ENCODE results near the gene FHOD3.

FHOD3 gene

DNA sequence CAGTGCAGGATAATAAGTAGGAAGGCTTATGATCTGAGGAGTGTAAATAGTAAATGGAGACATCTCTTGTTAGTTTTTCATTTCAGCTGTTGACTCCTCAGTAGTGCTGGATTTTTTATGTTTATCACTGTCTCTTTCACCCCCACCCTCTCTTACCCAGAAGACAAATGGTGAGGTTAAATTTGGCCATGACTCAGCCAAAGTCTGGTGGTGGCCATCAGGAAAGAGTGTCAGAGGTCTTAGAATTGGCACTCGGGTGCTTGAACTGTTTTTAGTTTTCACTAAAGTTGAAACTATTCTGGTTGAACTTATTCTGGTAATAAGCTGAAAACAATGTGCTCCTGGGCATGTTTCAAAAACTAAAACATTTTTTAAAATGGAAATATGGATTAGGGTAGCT is 123.3 kb downstream of the FHOD3 start:
- TF ChIP-seq GATA3 (IDR thresholded peaks at IDR 0.05; ENCODE audit: low read depth, low read length) (no peak), GATA2 (IDR thresholded peaks at IDR 0.05; ENCODE audit: low read depth, low read length) (no peak)

DNA sequence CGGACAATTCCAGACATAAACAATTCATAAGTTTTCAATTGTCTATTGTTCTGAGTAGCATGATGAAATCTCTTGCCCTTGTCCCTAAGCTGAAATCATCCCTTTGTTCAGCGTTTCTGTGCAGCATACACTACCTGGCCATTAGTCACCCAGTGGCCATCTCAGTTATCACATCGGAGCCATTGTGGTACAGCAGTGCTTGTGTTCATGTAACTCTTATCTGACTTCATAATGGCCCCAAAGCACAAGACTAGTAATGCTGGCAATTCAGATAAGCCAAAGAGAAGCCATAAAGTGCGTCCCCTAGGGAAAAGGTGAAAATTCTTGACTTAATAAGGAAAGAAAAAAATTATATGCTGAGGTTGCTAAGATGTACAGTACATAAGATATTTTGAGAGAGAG is 127.2 kb downstream of the FHOD3 start:
- TF ChIP-seq GATA3 (IDR thresholded peaks at IDR 0.05; ENCODE audit: low read depth, low read length) (no peak), GATA2 (IDR thresholded peaks at IDR 0.05; ENCODE audit: low read depth, low read length) (no peak)

DNA sequence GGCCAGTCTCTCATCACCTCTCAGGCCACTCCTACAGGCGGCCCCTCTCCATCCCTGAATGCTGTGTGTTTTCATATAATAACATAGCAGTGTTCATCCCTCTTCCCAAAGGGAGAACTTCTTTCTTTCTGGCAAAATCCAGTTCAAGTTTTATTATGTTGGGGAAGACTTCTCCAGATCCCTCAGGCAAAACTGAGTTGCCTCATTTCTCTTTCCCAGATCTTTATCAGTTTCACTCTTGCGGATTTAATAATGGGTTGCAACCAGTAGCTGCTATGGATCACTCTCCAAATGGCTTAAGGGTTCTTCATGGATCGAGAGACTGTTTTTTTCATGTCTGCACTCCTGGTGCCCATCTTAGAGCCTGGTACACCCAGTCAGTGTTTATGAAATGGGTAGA is 129.9 kb downstream of the FHOD3 start:
- no peak for TF ChIP-seq GATA3 (IDR thresholded peaks at IDR 0.05; ENCODE audit: low read depth, low read length)
- no peak for TF ChIP-seq GATA2 (IDR thresholded peaks at IDR 0.05; ENCODE audit: low read depth, low read length)

DNA sequence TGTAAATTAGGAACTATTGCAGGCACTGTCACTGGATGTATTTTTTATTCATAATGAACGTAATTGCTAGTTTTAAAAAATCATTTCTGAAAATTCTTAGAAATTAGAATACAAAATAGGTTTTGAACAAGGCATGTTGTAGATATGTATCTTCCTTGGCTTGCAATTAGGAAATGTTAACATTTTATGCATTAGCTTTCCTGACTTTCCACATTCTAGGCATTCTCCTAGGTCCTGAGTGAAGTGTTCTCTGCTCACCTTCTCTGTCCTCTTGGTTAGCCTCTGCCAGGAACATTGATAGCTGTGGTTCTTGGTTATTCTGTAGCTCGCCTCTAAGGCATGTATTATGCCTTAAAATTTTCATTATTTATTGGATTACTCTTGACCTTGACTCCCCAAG is 130.3 kb downstream of the FHOD3 start:
- no peak for TF ChIP-seq GATA3 (IDR thresholded peaks at IDR 0.05; ENCODE audit: low read depth, low read length)
- no peak for TF ChIP-seq GATA2 (IDR thresholded peaks at IDR 0.05; ENCODE audit: low read depth, low read length)

DNA sequence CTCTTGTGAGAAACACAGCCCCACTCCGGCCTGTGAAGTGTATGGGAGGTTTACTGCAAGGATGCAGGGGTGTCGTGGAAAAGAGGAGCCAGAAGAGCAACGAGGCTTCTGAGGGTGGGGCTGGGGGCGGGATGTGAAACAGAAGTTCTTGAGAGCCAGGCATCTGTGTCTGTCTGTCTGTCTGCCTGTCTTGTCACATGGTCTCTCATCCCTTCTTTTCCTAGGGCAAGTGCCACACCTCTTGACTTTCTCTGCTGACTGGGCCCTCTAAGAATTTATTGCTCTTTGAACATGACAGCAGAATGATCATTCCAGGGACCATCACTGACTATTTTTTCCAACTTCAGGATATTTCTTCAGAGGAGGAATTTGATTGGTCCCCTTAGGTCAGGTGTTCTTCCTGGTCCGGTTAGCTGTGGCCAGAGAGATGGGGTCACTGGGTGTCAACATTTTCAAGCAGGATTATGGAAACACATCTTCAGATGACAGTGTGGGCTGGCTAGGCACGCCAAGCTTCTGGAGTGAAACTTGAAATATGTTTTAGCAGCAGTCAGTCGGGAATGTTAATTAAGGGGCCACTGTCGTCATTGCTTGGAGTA is 131.0 kb downstream of the FHOD3 start:
- no peak for TF ChIP-seq GATA2 (IDR thresholded peaks at IDR 0.05; ENCODE audit: low read depth, low read length)
- no peak for TF ChIP-seq GATA3 (IDR thresholded peaks at IDR 0.05; ENCODE audit: low read depth, low read length)

DNA sequence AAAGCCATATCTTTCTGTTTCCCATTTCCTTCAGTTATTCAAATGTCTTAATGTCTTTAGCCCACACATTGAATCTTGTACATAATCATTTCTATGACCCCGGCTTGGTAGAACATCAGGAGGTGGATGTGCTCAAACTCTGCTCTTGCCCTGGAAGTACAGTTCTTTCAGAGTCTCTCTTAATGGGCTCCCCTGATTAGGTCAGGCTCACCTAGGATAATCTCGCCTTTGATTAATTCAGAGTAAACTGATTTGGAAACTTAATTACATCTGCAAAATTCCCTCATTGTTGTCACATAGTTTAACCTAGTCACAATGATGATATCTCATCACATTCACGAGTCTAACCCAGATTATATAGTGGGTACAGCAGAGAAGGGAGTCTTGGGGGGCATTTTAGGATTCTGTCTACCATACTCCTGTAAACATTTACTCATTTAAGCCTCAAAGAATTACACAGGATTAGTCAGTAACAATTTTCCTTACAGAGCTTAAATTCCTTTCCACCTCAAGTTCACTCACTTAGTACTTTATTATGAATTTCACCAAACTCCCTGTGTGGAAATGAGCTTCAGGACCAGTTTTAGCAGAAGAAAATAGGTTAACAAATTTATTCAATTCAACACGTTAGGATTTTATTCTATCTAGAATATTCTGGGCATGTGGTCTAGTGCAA is 135.5 kb downstream of the FHOD3 start:
- TF ChIP-seq GATA2 (IDR thresholded peaks at IDR 0.05; ENCODE audit: low read depth, low read length) (no peak), GATA3 (IDR thresholded peaks at IDR 0.05; ENCODE audit: low read depth, low read length) (no peak)

DNA sequence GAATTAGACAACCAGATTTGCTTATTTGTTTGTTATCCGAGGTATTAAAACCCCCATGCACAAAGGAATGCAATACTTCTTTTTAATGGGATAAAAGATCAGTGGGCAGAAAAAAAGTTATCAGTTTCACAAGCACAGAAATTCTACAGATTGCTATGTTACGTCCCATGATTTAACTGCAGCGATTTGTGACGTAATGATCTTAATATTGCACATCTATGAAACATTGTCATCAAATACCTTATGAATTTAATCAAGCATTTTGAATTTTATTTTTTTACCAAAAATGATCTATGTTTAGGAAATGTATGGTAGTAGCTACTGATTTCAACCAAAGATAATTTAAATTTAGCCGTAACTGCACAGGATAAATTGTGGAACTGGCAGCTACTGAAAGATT is 138.9 kb downstream of the FHOD3 start:
- TF ChIP-seq GATA2 (IDR thresholded peaks at IDR 0.05; ENCODE audit: low read depth, low read length) = no peak
- TF ChIP-seq GATA3 (IDR thresholded peaks at IDR 0.05; ENCODE audit: low read depth, low read length) = no peak

DNA sequence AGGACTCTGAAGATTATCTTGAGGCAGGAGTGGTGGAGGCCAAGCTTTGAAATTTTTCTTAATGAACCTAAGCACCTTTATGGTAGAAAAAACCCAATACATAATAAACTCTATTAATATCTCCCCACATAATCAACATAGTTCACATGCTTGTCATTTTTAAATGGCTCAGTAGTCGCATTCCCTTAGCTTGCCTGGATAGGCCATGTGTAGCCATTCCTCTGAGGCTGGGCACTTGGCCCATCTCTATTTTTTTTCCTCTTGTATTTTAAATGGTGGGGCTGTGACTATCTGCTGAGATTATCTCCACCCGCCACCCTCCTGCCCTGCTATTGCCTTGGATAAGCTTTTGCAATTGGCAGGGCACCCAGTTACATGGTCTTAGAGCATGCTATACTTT is 143.1 kb downstream of the FHOD3 start:
- peak; percentile 98 for TF ChIP-seq GATA2 (IDR thresholded peaks at IDR 0.05; ENCODE audit: low read depth, low read length)
- peak; percentile 89 for TF ChIP-seq GATA3 (IDR thresholded peaks at IDR 0.05; ENCODE audit: low read depth, low read length)

DNA sequence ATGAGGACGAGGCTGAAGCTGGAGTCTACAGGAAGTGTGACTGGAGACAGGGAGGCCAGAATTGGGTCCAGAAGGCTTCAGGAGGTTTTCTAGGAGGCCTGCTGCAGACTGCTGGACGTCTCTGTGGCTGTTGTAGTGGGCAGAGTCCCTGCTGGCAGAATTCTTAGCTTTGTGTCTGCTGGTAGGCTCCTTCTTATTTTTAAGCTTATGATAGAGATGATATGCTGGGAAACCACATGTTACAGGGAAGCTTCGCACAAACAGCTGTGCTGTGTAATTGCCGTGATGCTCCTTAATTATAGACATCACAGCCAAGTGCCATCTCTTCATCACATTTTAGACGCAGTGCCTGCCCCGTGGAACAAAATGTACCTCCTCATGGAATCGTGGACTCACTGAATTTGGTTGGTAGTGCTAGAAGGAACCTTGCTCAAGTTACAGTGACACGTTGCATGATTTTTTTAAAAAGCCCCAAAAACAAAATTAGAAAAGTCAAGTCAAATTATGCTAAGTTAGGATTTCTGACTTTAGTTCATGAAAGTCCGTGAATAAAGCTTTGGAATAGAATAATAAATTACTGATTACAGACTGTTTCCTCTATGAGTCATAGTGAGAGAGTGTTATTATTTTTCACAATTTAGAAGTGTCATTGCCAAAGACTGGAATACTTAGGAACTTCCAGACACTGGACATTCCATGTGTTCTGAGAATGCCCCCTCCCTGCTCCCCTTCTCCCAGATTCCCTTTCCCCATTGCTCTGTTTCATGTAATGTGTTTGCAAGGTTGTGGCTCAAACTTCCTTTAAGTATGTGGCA is 144.1 kb downstream of the FHOD3 start:
- no peak for TF ChIP-seq GATA3 (IDR thresholded peaks at IDR 0.05; ENCODE audit: low read depth, low read length)
- no peak for TF ChIP-seq GATA2 (IDR thresholded peaks at IDR 0.05; ENCODE audit: low read depth, low read length)

DNA sequence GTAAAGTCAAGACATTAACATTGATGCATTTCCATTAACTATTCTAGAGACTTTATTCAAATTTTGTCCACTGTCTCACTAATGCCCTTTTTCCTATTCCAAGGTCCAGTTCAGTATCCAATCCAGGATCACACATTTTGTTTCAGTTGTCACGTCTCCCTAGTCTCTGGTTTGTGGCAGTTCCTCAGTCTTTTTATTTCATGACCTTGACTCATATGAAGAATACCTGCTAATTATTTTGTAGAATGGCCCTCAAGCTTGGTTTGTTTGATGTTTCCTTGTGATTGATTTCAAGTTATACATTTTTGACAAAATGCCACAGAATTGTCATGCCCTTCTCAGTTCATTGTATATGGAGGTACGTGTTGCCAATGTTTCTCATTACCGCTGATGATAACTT is 145.2 kb downstream of the FHOD3 start:
- TF ChIP-seq GATA2 (IDR thresholded peaks at IDR 0.05; ENCODE audit: low read depth, low read length) = no peak
- no peak for TF ChIP-seq GATA3 (IDR thresholded peaks at IDR 0.05; ENCODE audit: low read depth, low read length)

DNA sequence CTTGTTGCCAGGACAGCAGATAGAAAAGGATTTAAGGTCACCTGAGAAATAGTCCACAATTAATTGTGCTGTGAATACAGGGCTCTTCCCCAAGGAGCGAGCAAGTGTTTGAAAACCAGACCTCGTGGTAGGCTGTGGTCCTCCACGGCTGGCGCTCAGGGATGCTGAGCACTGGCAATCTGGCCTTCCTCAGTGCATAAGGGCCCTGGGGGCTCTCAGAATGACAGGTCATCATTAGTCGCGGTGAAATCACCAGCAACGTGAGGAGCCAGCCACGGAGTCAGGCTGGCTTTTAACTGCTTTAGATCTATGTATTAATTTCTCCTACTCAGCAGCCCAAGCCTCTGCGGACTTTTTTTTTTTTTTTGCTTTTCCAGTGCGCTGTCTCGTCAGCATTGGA is 148.5 kb downstream of the FHOD3 start:
- no peak for TF ChIP-seq GATA3 (IDR thresholded peaks at IDR 0.05; ENCODE audit: low read depth, low read length)
- peak; percentile 50; the same call in 1 of the 2 replicates for TF ChIP-seq GATA2 (IDR thresholded peaks at IDR 0.05; ENCODE audit: low read depth, low read length)

DNA sequence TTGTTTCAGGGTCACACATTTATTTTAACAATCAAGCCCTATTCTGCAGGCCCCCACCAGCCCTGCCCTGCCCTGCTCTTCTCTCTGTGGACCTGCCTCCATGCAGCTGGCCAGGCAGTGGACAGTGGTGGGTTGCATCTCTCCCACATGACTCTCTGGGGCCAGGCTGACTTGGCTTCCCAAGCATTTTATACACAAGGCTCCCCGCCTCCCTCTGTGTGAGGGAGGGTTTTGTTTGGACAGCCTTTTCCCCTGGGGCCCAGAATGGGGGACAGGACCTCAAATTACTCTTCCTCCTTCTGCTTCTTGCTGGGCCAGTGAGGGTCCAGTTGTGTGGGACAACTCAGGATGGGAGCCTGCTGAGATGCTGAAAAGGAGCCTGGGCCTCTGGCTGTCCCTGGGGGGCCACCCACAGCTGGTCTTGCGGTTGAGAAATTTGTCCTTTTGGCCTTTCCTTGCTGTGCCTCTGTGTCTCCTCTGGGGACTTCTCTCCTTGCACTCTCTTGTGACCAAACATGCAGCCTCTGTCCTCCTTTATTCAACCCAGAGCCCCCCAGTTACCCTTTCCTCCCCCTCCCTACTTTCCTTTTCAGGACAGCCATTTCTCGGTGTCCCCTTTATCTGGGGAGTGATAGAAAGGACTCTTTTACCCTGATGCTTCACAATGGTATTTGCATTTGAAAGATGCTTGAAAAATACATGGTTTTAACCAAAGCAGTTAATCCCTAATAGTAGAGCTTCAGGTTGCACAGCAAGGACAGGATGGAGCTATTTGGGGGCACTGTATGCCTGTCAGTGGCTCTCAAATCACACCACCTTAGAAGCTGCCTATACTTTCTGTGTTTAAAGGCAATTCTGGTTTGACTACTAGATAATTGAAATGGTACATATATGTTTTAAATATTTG is 151.1 kb downstream of the FHOD3 start:
- TF ChIP-seq GATA2 (IDR thresholded peaks at IDR 0.05; ENCODE audit: low read depth, low read length) = no peak
- TF ChIP-seq GATA3 (IDR thresholded peaks at IDR 0.05; ENCODE audit: low read depth, low read length) = no peak

DNA sequence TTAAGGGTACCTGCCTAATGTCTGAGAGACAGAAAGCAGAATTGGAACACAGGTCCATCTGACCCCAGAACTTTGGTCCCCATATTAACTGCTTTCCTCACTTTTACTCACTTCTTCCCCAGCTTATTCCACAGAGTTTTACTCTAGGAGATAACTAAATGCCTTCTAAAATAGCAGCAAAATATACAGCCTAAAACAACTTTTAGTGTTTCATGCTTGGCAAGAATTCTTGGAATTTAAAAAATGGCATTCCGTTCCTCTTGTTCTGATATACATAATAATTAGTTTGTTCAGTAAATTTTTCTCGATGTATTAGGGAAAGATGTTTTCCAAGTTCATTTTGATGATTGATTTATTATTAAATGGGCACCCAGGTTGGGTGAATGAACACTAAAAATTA is 151.9 kb downstream of the FHOD3 start:
- TF ChIP-seq GATA3 (IDR thresholded peaks at IDR 0.05; ENCODE audit: low read depth, low read length) = no peak
- no peak for TF ChIP-seq GATA2 (IDR thresholded peaks at IDR 0.05; ENCODE audit: low read depth, low read length)

DNA sequence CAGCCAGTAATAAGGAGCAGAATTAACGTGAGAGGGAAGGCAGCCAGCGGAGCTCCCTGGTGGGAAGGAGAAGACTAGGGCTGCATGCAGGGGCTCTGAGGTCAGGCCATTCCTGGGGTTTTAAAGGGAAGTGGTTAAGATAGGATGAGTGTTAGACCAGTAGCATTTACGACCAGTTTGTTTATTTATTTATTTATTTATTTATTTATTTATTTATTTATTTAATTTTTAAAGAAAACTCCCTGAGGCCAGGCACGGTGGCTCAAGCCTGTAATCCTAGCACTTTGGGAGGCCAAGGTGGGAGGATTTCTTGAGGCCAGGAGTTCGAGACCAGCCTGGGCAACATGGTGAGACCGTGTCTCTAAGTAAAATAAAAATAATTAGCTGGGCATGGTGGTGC is 152.8 kb downstream of the FHOD3 start:
- no peak for TF ChIP-seq GATA3 (IDR thresholded peaks at IDR 0.05; ENCODE audit: low read depth, low read length)
- TF ChIP-seq GATA2 (IDR thresholded peaks at IDR 0.05; ENCODE audit: low read depth, low read length) = no peak

Data from SH-SY5Y (cell line).